ENCODE results near the gene PRR14.

Gene PRR14

GRCh38 chr16:30651124-30652004 is 604 bp downstream of the PRR14 start:
- peak; percentile 72 for TF ChIP-seq CTCF (conservative IDR thresholded peaks at IDR 0.05)
- peak overlapping the region; percentile 83 for H3K27ac ChIP-seq

- no peak for TF ChIP-seq CTCF (conservative IDR thresholded peaks at IDR 0.05)
- peak overlapping the region; percentile 83 for H3K27ac ChIP-seq
Observed at GRCh38 chr16:30652005-30652296, 1.2 kb downstream of the PRR14 start.

- no peak for TF ChIP-seq CTCF (conservative IDR thresholded peaks at IDR 0.05)
- peak overlapping the region; percentile 83; the same call in 1 of the 2 replicates for H3K27ac ChIP-seq
Observed at GRCh38 chr16:30652718-30653117, 2.0 kb downstream of the PRR14 start.

GRCh38 chr16:30654856-30655255 is 4.1 kb downstream of the PRR14 start:
- no peak for TF ChIP-seq CTCF (conservative IDR thresholded peaks at IDR 0.05)
- no peak overlapping the region for H3K27ac ChIP-seq

- peak overlapping the region; percentile 95 for H3K27ac ChIP-seq
- TF ChIP-seq CTCF (conservative IDR thresholded peaks at IDR 0.05), result no peak
Observed at GRCh38 chr16:30655815-30656347, 5.1 kb downstream of the PRR14 start.

GRCh38 chr16:30656388-30656787 is 5.6 kb downstream of the PRR14 start:
- TF ChIP-seq CTCF (conservative IDR thresholded peaks at IDR 0.05), result no peak

GRCh38 chr16:30656974-30657865 is 6.5 kb downstream of the PRR14 start:
- TF ChIP-seq CTCF (conservative IDR thresholded peaks at IDR 0.05), result no peak
- H3K27ac ChIP-seq, result peak overlapping the region; percentile 95

More at GRCh38 chr16:30656388-30656787, 5.6 kb downstream of the PRR14 start:
- peak overlapping the region; percentile 95 for H3K27ac ChIP-seq
